ENCODE results near the gene FBXO44.

FBXO44 gene

GRCh38 chr1:11708554-11709350 lies 54.1 kb downstream of the FBXO44 start:
- no peak for DNase-seq (ENCODE audit: low spot score)

- no peak for DNase-seq (ENCODE audit: low spot score)
Observed at GRCh38 chr1:11711490-11711889, 56.8 kb downstream of the FBXO44 start.

DNA sequence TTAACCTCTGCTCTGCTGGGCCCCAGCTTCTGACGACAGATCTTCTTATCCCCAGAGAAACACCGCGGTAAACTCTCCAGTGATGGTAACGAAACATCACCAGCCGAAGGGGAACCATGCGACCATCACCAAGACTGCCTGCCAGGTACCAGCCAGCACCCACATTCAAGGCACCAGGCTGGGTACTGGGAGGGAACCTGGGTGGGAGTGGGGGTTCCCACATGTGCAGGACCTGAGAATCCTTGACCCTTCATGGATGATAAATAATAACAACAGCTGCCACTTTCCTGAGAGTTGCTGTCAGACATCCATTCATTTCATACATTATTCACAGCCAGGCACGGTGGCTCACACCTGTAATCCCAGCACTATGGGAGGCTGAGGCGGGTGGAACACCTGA lies 57.6 kb downstream of the FBXO44 start:
- DNase-seq (ENCODE audit: low spot score): no peak

All from hematopoietic multipotent progenitor cell treated with erythropoietin and hydrocortisone succinate and interleukin-3 and kit ligand, for 15 days (in vitro differentiated cells).